Caco-2 (cell line): ENCODE measurements around the gene CNIH3. TPM values are rescaled to one million over a fixed set of nuclear protein-coding genes. Genes with fewer than 3 reads are reported as not detected.

Experiments used
- BruUV-seq: library from RNA; stranded (reverse); fragments of 400-500 nt; replicated peaks from 2 replicates; lab custom pipeline; 2021; lab: Mats Ljungman, UMichigan
- CTCF ChIA-PET: fragments of 300-600 bp; sonication (Branson Sonifier 250); formaldehyde crosslinking; loops from one replicate; lab custom pipeline; 2022; ENCODE audit warnings: antibody characterized with exemption; lab: Charles Lee
- POLR2A ChIA-PET: fragments of 300-600 bp; sonication (Branson Sonifier 250); formaldehyde crosslinking; loops from one replicate; lab custom pipeline; 2022; ENCODE audit warnings: antibody characterized with exemption; lab: Charles Lee
- DNase-seq, 2 experiments: peaks; one replicate each; pipeline versions ENCODE4 v3.0.0 to v3.0.0-alpha.2; 2020 to 2022
- H3K27me3 ChIP-seq: replicated peaks from 2 replicates; pipeline ENCODE4 v1.6.0; 2011; ENCODE audit warnings: low read length; ENCODE audit not compliant: control insufficient read depth, insufficient read depth
- H3K36me3 ChIP-seq: 2 replicates; pipeline ENCODE4 v1.5.1; 2011; ENCODE audit warnings: low read length; ENCODE audit not compliant: control insufficient read depth, insufficient read depth
- H3K4me1 ChIP-seq: fragments of 250-450 bp; sonication (Bioruptor Pico); 2 replicates; pipeline ENCODE4 v1.5.1; 2020; ENCODE audit warnings: mild to moderate bottlenecking
- H3K4me3 ChIP-seq: 2 replicates; pipeline ENCODE4 v1.5.1; 2011; ENCODE audit warnings: low read depth, mild to moderate bottlenecking, control low read depth, low read length
- H3K9me3 ChIP-seq: fragments of 250-450 bp; sonication (Bioruptor Pico); 2 replicates; pipeline ENCODE4 v1.5.1; 2020; ENCODE audit warnings: mild to moderate bottlenecking, moderate library complexity
- H3K27ac Mint-ChIP-seq: one replicate; pipeline ENCODE4 v1.8.0; 2022; ENCODE audit warnings: mixed read lengths; ENCODE audit not compliant: unreplicated experiment
- H3K27me3 Mint-ChIP-seq: one replicate; pipeline ENCODE4 v1.8.0; 2022; ENCODE audit warnings: mixed read lengths; ENCODE audit not compliant: insufficient read depth, unreplicated experiment
- H3K36me3 Mint-ChIP-seq: one replicate; pipeline ENCODE4 v1.8.0; 2022; ENCODE audit warnings: mild to moderate bottlenecking, mixed read lengths; ENCODE audit not compliant: insufficient read depth, unreplicated experiment
- H3K4me1 Mint-ChIP-seq: one replicate; pipeline ENCODE4 v1.8.0; 2022; ENCODE audit warnings: low read depth, mixed read lengths; ENCODE audit not compliant: unreplicated experiment
- H3K4me3 Mint-ChIP-seq: one replicate; pipeline ENCODE4 v1.8.0; 2022; ENCODE audit warnings: mild to moderate bottlenecking, moderate library complexity, mixed read lengths; ENCODE audit not compliant: unreplicated experiment
- H3K9me3 Mint-ChIP-seq: one replicate; pipeline ENCODE4 v1.8.0; 2022; ENCODE audit warnings: mixed read lengths; ENCODE audit not compliant: unreplicated experiment
- CTCF ChIP-seq, 2 experiments: fragments of 200-600 bp in 1 of 2; IDR thresholded peaks; 1 replicate in 1 of 2; 2 replicates in 1 of 2; pipeline versions ENCODE4 v1.5.1 to v1.8.0; 2011 to 2022; ENCODE audit warnings: antibody characterized with exemption in 1 of 2, control low read depth in 1 of 2, inconsistent platforms in 1 of 2, low read depth in 1 of 2, low read length in 1 of 2, mild to moderate bottlenecking in 1 of 2, moderate library complexity in 1 of 2; ENCODE audit not compliant: insufficient read depth in 1 of 2, severe bottlenecking in 1 of 2, unreplicated experiment in 1 of 2
- intact Hi-C: fragments of 100-400 bp; cut with micrococcal nuclease; formaldehyde crosslinking; loops from one replicate; pipeline ENCODE4 v1.10.0; 2022; ENCODE audit not compliant: unreplicated experiment
- total RNA-seq: library from RNA; stranded (reverse); gene quantifications from 2 replicates; pipeline ENCODE4 v1.2.3, GENCODE V29; 2022

Gene CNIH3
- total RNA-seq, 1 experiment from 2014 or later, result 2.2 TPM

- POLR2A ChIA-PET, result no interaction called here
- Mint-ChIP-seq H3K4me1 (peaks cover 8% of the 10 kb centered on the region), H3K27ac (no peak overlapping the region), H3K9me3 (no peaks in the 10 kb centered on the region), H3K27me3 (no peaks in the 10 kb centered on the region), H3K36me3 (no peaks in the 10 kb centered on the region), H3K4me3 (no peak overlapping the region)
- no peaks in the 10 kb centered on the region for H3K4me1 ChIP-seq
- no peak for TF ChIP-seq CTCF (IDR thresholded peaks at IDR 0.05; ENCODE audit: insufficient read depth in 1 of 2, low read depth in 1 of 2, low read length in 1 of 2, severe bottlenecking in 1 of 2, unreplicated experiment in 1 of 2)
- BruUV-seq, result no TSS peak
- CTCF ChIA-PET, result no interaction called here
- H3K9me3 ChIP-seq, result no peaks in the 10 kb centered on the region
- no peak overlapping the region for H3K4me3 ChIP-seq
- intact Hi-C loops, result no loop called here
- H3K36me3 ChIP-seq, result no peaks in the 10 kb centered on the region
- DNase-seq, result no peak
- H3K27me3 ChIP-seq, result no peaks in the 10 kb centered on the region
Observed at GRCh38 chr1:224629965-224630364, 13.8 kb downstream of the CNIH3 start.

GRCh38 chr1:224631462-224632115 lies 15.5 kb downstream of the CNIH3 start:
- intact Hi-C loops, result no loop called here
- no peak overlapping the region for H3K4me3 Mint-ChIP-seq
- no peaks in the 10 kb centered on the region for H3K27me3 Mint-ChIP-seq
- Histone ChIP-seq H3K27me3 (no peaks in the 10 kb centered on the region), H3K4me1 (no peaks in the 10 kb centered on the region), H3K4me3 (no peak overlapping the region), H3K36me3 (no peaks in the 10 kb centered on the region), H3K9me3 (no peaks in the 10 kb centered on the region)
- TF ChIP-seq CTCF (IDR thresholded peaks at IDR 0.05; ENCODE audit: insufficient read depth in 1 of 2, low read depth in 1 of 2, low read length in 1 of 2, severe bottlenecking in 1 of 2, unreplicated experiment in 1 of 2), result no peak
- peaks cover 7% of the 10 kb centered on the region for H3K4me1 Mint-ChIP-seq
- CTCF ChIA-PET, result no interaction called here
- no peak for DNase-seq
- no peaks in the 10 kb centered on the region for H3K9me3 Mint-ChIP-seq
- POLR2A ChIA-PET, result no interaction called here
- no TSS peak for BruUV-seq
- no peaks in the 10 kb centered on the region for H3K36me3 Mint-ChIP-seq
- no peak overlapping the region for H3K27ac Mint-ChIP-seq

GRCh38 chr1:224632381-224632871 lies 16.3 kb downstream of the CNIH3 start:
- CTCF ChIA-PET, result interaction anchor here (0.6 kb wide), 1 partner anchor 62 kb away, joined by 3 read pairs; no protein-coding TSS in a partner anchor

More at GRCh38 chr1:224632381-224632871, 16.3 kb downstream of the CNIH3 start:
- no peaks in the 10 kb centered on the region for H3K4me1 ChIP-seq
- peaks cover 7% of the 10 kb centered on the region for H3K4me1 Mint-ChIP-seq
- H3K36me3 Mint-ChIP-seq, result no peaks in the 10 kb centered on the region
- intact Hi-C loops, result no loop called here
- no peak for TF ChIP-seq CTCF (IDR thresholded peaks at IDR 0.05; ENCODE audit: insufficient read depth in 1 of 2, low read depth in 1 of 2, low read length in 1 of 2, severe bottlenecking in 1 of 2, unreplicated experiment in 1 of 2)
- H3K9me3 Mint-ChIP-seq, result no peaks in the 10 kb centered on the region
- no peaks in the 10 kb centered on the region for H3K27me3 ChIP-seq
- no peak overlapping the region for H3K4me3 ChIP-seq
- H3K27me3 Mint-ChIP-seq, result no peaks in the 10 kb centered on the region
- no peak for DNase-seq
- BruUV-seq, result no TSS peak
- POLR2A ChIA-PET, result no interaction called here
- no peaks in the 10 kb centered on the region for H3K9me3 ChIP-seq
- H3K36me3 ChIP-seq, result no peaks in the 10 kb centered on the region
- H3K27ac Mint-ChIP-seq, result peak overlapping the region; percentile 75
- no peak overlapping the region for H3K4me3 Mint-ChIP-seq
